ENCODE data around the gene VWA8.
A peak's percentile ranks its signal among the peaks of the same experiment; 100 is the strongest.
"Not testable (repeated sequence)": the region's sequence is repeated elsewhere in the genome, so short reads cannot be mapped to it uniquely, and the experiment has no call there.

VWA8 gene

GRCh38 chr13:41909506-41909905, 51.4 kb downstream of the VWA8 start:
- peak; percentile 87 for DNase-seq (ENCODE audit: low read depth)
- TF ChIP-seq CTCF (IDR thresholded peaks at IDR 0.05; ENCODE audit: insufficient read depth, low read depth, low read length, missing control alignments) = no peak
- no peak overlapping the region for H3K4me3 ChIP-seq (ENCODE audit: low read length)

- H3K4me3 ChIP-seq (ENCODE audit: low read length) = no peak overlapping the region
- peak; percentile 68 for DNase-seq (ENCODE audit: low read depth)
- TF ChIP-seq CTCF (IDR thresholded peaks at IDR 0.05; ENCODE audit: insufficient read depth, low read depth, low read length, missing control alignments) = peak; percentile 76
These were observed 55.2 kb downstream of the VWA8 start for GRCh38 chr13:41905600-41906254.

GRCh38 chr13:41900918-41901317, 60.0 kb downstream of the VWA8 start:
- no peak for TF ChIP-seq CTCF (IDR thresholded peaks at IDR 0.05; ENCODE audit: insufficient read depth, low read depth, low read length, missing control alignments)
- peak; percentile 33 for DNase-seq (ENCODE audit: low read depth)
- H3K4me3 ChIP-seq (ENCODE audit: low read length) = no peak overlapping the region

GRCh38 chr13:41898411-41898810, 62.5 kb downstream of the VWA8 start:
- DNase-seq (ENCODE audit: low read depth); H3K4me3 ChIP-seq (ENCODE audit: low read length): not testable (repeated sequence)

GRCh38 chr13:41897126-41897525, 63.8 kb downstream of the VWA8 start:
- TF ChIP-seq CTCF (IDR thresholded peaks at IDR 0.05; ENCODE audit: insufficient read depth, low read depth, low read length, missing control alignments) = no peak
- no peak for DNase-seq (ENCODE audit: low read depth)
- H3K4me3 ChIP-seq (ENCODE audit: low read length) = no peak overlapping the region

GRCh38 chr13:41895478-41895877, 65.4 kb downstream of the VWA8 start:
- H3K4me3 ChIP-seq (ENCODE audit: low read length) = no peak overlapping the region
- DNase-seq (ENCODE audit: low read depth) = no peak
- TF ChIP-seq CTCF (IDR thresholded peaks at IDR 0.05; ENCODE audit: insufficient read depth, low read depth, low read length, missing control alignments) = no peak

DNA sequence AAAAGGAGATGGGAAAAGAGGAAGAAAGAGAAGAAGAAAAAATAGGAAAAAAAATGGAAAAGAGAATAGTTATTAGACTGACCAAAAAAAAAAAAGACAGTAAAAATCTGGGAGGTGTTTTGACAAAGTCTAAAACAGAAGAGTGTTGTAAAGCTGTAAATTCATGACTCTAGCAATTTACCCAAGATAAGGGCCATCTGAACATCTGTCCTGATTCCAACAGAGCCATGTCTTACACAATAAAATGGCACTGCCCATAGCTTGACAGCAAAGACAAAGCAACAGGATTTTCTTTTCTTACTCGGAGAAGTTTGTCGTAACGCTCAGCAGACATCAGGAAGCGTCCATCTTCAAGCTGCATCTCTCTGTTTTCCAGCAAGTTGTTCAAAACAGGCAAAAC, 69.8 kb downstream of the VWA8 start:
- H3K4me3 ChIP-seq (ENCODE audit: low read length) = no peak overlapping the region
- DNase-seq (ENCODE audit: low read depth) = no peak
- TF ChIP-seq CTCF (IDR thresholded peaks at IDR 0.05; ENCODE audit: insufficient read depth, low read depth, low read length, missing control alignments) = no peak
